ENCODE data around the gene SLIT3.
"Not testable (repeated sequence)": the region's sequence is repeated elsewhere in the genome, so short reads cannot be mapped to it uniquely, and the experiment has no call there.

SLIT3 gene

DNA sequence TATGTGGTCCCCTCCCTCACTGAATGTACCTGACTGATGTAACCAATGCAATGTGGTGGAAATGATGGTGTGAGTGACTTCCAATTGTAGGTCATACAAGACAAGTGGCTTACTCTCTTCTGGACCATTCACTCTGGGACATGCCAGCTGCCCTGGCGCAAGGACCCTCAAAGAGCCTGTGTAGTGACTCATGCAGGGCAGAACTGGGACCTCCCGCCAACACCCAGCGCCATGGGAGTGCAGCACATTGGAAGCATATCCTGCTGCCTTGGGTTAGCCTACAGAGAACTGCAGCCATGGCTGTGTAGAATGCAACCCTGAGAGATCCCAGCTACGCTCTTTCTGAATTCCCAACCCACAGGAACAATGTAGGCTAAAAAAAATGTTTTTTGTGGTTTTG lies 631.8 kb downstream of the SLIT3 start:
- DNase-seq (ENCODE audit: low read depth), result no peak

DNA sequence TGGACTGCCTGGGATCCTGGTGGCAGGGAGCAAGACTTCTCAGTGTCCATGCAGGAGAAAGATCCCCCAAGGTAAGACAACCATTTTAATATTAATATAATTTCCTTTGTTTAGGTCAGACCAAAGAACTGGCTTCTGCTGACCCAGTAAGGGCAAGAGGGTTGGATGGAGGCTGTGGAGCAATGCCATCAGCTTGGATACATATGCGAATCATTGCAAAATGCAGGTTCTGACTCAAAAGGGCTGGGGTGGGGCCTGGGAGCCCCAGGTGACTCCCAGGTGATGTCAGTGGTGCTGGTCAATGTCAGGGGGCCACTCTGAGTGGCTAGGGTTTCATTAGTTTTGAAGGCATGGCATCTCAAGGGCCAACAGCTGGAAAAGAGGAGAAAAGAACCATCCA lies 632.9 kb downstream of the SLIT3 start:
- DNase-seq (ENCODE audit: low read depth), result no peak

DNA sequence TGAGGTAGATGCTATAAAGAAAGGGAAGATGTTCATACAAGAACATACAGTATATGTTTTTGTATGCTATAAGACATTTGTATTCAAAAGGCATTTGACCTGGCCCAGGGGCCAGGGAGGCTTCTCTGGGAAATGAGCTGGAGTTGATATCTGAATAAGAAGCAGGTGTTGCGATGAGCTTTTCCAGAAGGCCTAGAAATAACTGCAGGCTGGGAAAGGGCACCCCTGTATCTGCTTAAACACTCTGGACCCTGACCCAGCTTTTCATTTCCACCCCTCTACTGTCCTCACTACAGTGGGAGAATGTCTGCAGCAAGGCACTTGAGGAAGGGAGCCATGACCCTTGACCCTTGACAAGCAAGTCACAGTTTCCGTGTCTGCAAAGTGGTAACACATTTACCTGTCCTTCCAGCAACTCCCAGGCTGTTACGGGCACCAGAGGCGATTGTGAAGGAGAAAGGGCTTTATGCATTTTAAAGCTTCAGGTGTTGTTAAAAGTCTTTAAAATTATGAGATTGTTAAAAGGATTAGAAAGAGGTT lies 633.6 kb downstream of the SLIT3 start:
- no peak for DNase-seq (ENCODE audit: low read depth)

DNA sequence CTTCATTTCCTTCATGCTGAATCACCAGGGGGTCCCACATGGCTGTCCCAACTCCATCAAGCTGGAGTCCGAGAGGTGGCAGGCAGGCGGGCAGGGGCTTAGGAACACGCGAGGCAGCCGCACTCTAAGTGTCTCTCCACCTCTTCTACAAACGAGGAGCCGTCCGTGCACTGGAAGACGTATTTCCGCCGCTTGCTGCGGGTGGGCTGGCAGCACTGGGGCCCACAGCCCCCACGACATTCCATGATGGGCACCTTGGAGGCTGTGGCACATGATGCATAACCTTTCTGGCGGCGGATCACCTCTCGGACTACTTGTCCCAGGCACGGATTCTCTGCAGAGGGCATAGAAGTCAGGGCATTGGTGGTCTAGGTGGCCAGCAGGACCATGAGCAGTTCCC lies 634.6 kb downstream of the SLIT3 start:
- no peak for DNase-seq (ENCODE audit: low read depth)

DNA sequence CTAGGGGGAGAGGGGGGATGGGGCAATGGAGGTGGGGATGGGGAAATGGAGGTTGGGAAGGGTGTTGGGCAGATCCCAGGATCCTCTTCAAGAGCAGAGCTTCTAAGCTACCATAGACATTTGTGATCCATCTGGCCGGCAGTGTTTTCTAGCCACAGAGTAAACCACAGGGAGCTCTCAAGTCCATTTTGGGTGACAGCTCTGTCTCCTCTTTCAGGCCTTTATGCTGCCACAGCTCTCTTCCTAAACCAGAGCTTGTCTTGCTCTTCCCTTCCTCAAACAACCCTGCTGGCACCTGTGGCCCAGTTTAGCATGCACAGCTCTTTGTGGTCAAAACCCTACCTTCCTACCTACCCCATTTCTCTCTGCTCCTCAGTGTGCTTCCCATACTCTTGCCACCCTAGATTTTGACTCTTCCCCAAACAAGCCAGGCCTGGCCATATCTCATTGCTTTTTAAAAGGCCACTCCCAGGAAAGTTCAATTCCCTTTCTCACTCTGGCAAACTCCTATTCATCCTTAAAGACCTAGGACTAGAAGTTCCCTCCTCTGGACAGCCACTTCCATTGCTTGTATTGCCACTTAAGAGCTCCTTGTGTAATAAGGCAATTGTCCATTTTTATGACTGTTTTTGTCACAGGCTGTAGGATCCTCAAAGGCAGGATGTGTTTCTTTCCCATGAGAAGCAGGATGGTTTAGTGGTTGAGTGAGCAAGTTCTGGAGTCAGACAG lies 637.5 kb downstream of the SLIT3 start:
- DNase-seq (ENCODE audit: low read depth), result no peak

DNA sequence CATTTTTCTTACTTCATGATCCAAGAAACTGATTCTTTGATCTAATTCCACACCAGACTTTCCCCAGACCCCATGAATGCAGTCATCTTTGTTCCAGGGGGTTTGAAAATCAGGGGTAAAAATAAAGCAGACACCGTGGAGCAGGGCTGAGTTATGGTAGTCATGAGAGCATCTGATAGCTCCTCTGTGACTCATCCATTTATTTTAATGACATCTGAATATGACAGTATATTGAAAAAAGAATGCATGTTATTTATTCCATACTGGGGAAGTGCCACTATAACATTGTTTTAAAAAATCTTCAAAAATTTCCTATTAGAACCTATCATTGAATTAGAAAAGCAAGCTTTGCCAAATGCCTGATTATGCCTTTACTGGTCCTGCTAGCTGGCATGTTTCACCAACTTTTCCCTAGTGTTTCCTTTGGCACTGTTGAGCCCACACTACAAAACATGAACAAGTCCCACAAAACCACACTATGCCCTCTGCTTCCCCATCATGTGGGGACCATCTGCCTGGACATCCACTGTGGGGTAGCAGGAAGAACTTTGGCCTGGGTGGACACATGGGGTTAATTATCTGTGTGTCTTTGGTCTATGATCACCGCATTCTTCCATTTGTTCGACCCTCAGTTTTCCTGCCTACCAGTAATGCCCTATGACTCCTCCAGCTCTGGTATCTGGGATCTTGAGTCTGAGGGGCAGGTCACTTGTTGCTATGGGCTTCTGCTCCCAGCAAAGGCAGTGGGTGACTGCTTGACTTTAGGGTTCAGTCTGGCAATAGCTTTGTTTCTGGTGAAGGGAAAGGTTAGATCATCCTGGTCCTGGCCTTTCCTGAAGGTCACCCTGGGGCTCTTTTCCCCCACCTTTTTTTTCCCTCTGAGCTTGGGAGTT lies 639.1 kb downstream of the SLIT3 start:
- no peak for DNase-seq (ENCODE audit: low read depth)

DNA sequence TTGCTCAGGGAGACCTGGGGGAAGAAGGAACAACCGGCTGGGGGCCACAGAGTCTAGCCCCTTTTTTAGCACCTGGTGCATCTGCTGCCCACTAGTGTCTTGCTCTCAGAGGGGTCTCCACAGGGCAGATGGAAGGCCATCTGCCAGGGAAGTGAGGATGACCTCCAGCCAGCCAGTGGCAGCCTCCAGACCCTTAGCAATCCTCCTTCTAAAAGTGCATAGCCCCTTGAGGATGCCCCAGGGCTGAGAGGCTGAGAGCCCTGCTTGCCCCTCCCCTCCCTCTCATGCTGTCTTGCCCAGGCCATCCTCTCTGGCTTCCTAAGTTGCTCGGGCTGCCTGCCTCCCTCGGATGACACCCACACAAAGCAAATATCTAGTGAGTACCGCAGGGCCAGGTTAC lies 640.2 kb downstream of the SLIT3 start:
- no peak for DNase-seq (ENCODE audit: low read depth)

DNA sequence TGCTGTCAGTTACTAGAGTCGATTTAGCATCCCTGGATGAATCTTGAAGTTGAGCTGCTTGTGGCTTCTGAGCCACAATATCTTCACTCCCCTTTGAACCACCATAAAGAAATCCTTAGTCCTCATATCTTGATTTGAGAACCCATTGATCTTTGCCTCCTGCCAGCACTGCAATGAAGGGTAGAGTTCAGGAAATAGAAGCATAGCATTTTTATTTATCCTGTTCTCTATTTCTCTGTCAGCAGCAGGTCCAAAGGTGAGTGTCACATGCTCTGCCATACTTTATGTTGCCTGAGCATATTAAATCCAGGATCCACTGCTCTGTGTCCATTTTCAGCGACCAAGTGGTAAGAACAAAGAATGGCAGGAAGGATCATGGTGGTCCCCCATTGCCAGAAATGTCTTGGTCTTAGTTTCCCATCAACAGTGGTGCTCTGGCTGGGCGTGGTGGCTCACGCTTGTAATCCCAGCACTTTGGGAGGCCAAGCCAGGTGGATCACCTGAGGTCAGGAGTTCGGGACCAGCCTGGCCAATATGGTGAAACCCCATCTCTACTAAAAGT lies 641.6 kb downstream of the SLIT3 start:
- no peak for DNase-seq (ENCODE audit: low read depth)

DNA sequence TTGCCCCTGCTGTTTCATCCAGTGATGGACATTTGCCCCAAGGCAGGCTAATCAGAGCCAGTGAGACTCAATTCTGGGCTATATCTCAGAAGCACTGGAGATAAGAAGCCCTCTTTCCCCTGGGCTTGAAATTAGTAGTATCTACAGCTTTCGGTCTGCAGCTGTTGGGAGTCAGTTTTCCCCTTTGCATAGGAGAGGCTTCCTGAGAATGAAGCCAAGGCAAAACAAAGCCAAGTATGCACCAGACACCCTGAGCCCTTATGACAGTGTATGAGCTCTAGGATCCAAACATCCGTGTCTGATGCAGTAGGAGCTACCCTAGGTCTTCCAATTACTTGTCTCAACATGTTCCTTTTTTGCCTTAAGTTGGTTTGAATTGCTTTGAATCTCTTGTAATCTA lies 642.5 kb downstream of the SLIT3 start:
- DNase-seq (ENCODE audit: low read depth), result no peak

DNA sequence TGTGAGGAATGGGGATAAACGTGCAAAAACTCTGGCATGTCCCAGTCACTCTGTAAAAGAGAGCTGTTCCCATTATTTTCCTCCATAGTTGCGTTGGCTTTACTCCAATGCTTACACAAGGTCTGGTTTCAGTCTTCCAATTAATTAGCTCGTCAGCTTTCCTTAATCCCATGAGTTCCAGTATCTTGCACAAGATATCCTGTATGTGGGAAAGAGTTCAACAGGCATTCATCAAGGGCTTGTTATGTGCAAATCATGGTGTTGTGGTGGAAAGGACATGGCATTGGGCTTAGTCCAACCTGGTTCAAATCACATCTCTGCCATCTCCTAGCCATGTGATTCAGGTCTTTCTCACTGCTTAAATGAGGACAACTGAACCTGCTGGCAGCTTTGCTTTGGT lies 644.3 kb downstream of the SLIT3 start:
- DNase-seq (ENCODE audit: low read depth), result no peak

DNA sequence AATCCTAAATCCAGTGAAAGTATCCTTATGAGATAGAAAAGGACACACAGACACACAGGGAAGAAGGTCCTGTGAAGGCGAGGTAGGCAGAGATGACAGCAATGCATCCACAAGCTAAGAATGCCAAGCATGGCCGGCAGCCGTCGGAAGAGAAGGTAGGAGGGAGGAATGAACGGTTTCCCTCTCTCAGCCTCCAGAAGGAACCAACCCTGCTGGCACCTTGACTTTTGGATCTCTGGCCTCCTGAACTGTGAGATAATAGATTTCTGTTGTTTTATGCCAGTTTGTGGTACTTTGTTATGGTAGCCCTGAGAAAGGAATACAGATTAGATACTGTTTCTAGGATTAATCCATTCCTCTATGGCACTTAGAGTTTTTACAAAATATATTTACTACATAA lies 645.6 kb downstream of the SLIT3 start:
- DNase-seq (ENCODE audit: low read depth), result no peak

DNA sequence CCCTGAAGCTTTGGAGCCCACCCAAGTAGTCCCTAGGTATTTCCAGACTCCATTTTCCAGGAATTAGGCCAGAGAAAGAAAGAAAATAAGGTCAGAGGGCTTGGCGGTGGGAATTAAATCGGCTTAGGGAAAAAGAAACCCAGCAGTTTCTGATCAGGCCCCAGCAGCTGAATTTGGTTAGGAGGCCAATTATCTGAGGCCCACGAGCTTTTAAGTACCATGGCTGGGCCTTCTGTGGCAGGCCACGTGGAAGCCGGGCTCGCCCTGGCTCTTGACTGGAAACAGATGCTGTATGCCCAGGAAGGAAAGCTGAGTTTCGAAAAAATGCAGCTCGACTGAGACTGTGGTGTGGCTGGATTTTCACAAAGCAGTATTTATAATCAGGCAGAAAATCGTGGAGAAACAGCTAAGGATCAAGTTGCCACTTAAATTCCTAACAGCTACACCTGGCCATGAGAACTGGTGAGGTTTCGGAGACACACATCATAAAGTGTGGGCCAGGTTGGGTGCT lies 646.7 kb downstream of the SLIT3 start:
- DNase-seq (ENCODE audit: low read depth), result no peak

DNA sequence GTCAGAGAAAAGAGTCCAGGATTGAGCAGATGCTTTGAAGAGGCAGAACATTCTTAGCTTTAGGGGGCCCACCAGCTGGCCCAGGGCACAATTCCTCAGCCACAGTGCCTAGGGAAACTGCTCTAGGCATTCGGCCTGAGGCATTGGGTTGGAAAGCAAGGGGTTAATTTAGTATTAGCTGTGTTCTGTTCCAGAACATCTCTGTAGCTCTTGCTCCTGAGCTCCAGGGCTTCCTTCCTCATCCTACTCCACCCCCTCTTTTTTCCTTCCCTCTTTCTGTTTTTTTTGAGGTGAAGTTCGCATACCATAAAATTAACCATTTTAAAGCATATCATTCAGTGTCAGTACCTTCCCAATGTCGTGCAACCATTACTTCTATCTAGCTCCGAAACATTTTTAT lies 647.3 kb downstream of the SLIT3 start:
- DNase-seq (ENCODE audit: low read depth), result no peak

DNA sequence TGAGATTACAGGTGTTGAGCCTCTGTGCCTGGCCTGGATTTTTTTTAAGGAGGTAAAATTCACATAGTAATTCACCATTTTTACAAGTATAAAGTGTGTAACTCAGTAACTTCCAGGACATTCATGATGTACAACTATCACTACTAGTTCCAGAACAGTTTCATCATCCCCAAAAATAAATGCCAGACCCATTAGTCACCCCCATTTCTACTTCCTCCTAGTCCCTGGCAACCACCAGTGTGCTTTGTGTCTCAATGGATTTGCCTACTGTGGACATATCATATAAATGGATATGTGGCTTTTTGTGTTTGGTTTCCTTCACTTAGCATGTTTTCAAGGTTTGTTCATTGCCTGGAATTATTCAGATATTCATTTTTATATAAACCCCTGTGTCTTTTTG lies 649.3 kb downstream of the SLIT3 start:
- DNase-seq (ENCODE audit: low read depth), result no peak

DNA sequence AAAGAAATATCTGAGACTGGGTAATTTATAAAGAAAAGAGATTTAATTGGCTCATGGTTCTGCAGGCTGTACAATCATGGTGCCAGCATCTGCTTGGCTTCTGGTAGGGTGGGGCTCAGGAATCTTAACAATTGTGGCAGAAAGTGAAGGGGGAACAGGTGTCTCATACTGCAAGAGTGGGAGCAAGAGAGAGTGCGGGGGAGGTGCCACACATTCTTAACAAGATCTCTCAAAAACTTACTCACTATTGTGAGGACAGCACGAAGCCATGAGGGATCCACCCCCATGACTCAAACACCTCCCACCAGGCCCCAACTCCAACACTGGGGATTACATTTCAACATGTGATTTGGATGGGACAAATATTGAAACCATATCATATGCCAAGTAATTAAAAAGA lies 651.6 kb downstream of the SLIT3 start:
- DNase-seq (ENCODE audit: low read depth), result no peak

DNA sequence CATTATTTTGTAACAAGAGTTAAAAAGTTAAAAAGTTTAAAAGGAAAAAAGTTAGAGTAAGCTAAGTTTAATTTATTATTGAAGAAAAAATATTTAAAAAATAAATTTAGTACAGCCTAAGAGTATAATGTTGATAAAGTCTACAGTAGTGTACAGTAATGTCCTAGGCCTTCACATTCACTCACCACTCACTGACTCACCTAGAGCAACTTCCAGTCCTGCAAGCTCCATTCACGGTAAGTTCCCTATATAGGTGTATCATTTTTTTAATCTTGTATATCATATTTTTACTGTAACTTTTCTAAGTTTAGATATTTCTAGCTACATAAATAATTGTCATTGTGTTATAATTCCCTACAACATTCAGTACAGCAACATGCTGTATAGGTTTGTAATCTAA lies 652.4 kb downstream of the SLIT3 start:
- no peak for DNase-seq (ENCODE audit: low read depth)

DNA sequence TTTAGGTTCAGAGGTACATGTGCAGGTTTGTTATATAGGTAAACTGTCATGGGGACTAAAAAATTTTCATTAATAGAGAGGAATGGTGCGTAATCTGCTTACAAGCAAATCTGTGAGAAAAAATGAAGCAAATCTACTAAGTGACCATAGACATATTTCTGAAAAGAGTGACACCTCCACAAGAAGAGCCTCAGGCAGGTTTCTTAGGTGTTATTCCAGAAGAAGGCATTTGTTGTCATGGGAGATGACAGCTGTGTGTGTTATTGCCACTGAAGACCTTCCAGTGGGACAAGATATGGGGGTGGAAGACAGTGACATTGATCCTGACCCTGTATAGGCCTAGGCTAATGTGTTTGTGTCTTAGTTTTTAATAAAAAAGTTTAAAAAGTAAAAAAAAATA lies 652.9 kb downstream of the SLIT3 start:
- DNase-seq (ENCODE audit: low read depth), result no peak

DNA sequence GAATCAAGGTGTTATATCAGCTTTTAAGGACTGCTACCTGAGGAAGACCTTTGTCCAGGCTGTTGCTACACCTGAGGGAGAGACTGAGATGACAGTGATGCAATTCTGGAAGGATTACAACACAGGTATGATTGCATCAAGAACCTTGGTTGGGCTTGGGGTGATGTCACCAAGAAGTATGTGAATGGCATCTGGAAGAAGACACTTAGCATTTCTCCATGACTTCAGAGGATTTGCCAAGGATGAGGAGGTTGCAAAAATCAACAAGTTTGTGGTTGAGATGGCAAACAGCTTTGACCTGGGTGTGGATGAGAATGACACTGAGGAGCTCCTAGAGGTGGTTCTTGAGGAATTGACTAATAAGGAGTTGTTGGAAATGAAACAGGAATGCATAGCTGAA lies 653.9 kb downstream of the SLIT3 start:
- no peak for DNase-seq (ENCODE audit: low read depth)

DNA sequence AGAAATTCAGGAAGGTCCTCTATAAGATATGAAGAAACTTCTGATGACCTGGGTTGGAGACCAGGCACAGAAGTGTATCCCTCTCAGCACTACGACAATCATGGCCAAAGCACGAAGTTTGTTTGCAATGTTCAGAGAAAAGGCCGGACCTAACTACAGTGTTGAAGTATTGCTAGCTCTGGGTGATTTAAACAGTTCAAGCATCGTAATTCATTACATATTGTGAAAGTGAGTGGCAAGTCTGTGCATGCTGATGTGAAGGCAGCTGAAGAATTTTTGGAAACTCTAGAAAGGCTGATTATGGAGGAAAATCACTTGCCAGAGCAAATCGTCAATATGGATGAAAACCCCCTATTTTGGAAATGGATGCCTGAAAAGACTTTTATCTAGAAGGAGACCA lies 654.6 kb downstream of the SLIT3 start:
- no peak for DNase-seq (ENCODE audit: low read depth)

DNA sequence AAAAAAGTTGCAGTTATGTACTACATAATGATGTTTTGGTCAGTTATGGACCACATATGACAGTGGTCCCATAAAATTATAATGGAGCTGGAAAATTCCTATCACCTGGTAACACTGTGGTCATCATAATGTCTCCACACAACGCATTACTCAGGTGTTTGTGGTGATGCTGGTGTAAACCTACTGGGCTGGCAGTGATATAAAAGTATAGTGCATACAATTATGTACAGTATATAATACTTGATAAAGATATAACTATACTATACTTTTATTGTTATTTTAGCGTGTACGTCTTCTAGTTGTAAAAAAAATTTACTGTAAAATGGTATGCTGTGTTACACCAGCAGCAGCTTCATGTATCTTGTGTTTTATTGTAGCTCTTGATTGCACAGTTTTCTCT lies 655.7 kb downstream of the SLIT3 start:
- DNase-seq (ENCODE audit: low read depth), result no peak

DNA sequence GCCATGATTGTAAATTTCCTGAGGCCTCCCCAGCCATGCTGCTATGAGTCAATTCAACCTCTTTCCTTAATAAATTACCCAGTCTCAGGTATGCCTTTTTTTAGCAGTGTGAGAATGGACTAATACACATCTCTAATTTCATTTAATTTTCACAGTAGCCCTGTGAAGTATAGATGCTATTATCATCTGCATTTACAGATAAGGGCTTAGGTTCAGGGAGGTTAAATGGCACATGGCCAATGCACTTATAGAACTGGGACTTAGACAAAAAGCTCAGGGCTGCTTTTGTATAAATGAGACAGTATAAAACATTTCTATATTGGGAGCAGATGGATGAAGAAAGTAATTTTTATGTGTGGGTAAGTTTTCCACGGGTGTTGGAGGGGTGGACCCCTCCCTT lies 658.9 kb downstream of the SLIT3 start:
- DNase-seq (ENCODE audit: low read depth), result no peak

DNA sequence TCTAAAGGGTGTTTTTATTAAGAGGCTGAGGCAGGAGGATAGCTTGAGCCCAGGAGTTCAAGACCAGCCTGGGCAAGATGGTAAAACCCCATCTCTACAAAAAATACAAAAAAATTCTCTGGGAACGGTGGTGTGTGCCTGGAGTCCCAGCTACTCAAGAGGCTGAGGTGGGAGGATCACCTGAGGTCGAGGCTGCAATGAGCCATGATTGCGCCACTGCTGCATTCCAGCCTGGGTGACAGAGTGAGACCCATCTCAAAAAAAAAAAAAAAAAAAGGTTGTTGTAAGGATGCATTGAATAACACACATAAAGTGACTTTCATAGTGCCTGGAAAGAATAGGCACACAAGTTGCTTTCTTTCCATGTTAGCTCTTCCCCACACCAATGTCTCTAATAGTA lies 662.1 kb downstream of the SLIT3 start:
- not testable (repeated sequence) for DNase-seq (ENCODE audit: low read depth)

DNA sequence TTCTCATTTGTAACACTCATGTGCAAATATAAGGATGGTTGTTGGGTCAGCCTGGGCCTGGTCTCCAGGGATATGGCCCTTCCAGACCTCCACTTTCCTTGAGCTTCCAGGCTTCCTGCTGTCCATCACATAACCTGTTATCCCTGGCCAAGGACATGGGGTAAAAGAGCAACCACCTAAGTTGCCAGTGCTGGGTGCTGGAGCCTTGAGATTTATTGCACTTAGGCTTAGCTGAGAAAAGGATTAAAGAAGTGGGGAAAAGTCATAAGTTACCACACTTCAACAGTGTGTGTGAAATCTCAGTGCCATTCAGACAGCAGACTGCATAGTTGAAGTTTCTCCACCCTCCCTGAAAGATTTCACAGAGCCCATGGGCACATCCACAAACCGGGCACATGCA lies 663.1 kb downstream of the SLIT3 start:
- no peak for DNase-seq (ENCODE audit: low read depth)
